ENCODE measurements around the gene NUP133.
"Not testable (repeated sequence)": the region's sequence is repeated elsewhere in the genome, so short reads cannot be mapped to it uniquely, and the experiment has no call there.

Gene NUP133

GRCh38 chr1:229420765-229421164 lies 87.4 kb downstream of the NUP133 start:
- no peak for TF ChIP-seq CTCF (IDR thresholded peaks at IDR 0.05; ENCODE audit: low read depth, low read length, missing control alignments)
- no peak for DNase-seq (ENCODE audit: low read depth)
- H3K4me3 ChIP-seq (ENCODE audit: low read depth, low read length) = no peak overlapping the region
- in situ Hi-C loops (cut with HindIII; ENCODE audit: low sequenced_read_pairs) = no loop called here

- TF ChIP-seq CTCF (IDR thresholded peaks at IDR 0.05; ENCODE audit: low read depth, low read length, missing control alignments) = no peak
- no peak overlapping the region for H3K4me3 ChIP-seq (ENCODE audit: low read depth, low read length)
- no peak for DNase-seq (ENCODE audit: low read depth)
- in situ Hi-C loops (cut with HindIII; ENCODE audit: low sequenced_read_pairs) = no loop called here
Observed at GRCh38 chr1:229420224-229420623, 87.9 kb downstream of the NUP133 start.

GRCh38 chr1:229418586-229418985 lies 89.6 kb downstream of the NUP133 start:
- in situ Hi-C loops (cut with HindIII; ENCODE audit: low sequenced_read_pairs); DNase-seq (ENCODE audit: low read depth); H3K4me3 ChIP-seq (ENCODE audit: low read depth, low read length): not testable (repeated sequence)

GRCh38 chr1:229412810-229413209 lies 95.3 kb downstream of the NUP133 start:
- H3K4me3 ChIP-seq (ENCODE audit: low read depth, low read length); in situ Hi-C loops (cut with HindIII; ENCODE audit: low sequenced_read_pairs): not testable (repeated sequence)

GRCh38 chr1:229412056-229412455 lies 96.1 kb downstream of the NUP133 start:
- H3K4me3 ChIP-seq (ENCODE audit: low read depth, low read length) = no peak overlapping the region
- in situ Hi-C loops (cut with HindIII; ENCODE audit: low sequenced_read_pairs) = no loop called here
- no peak for DNase-seq (ENCODE audit: low read depth)
- no peak for TF ChIP-seq CTCF (IDR thresholded peaks at IDR 0.05; ENCODE audit: low read depth, low read length, missing control alignments)

More at GRCh38 chr1:229412810-229413209, 95.3 kb downstream of the NUP133 start:
- DNase-seq (ENCODE audit: low read depth) = not testable (repeated sequence)

GRCh38 chr1:229411434-229412055 lies 96.6 kb downstream of the NUP133 start:
- no peak overlapping the region for H3K4me3 ChIP-seq (ENCODE audit: low read depth, low read length)
- in situ Hi-C loops (cut with HindIII; ENCODE audit: low sequenced_read_pairs) = no loop called here
- no peak for DNase-seq (ENCODE audit: low read depth)
- no peak for TF ChIP-seq CTCF (IDR thresholded peaks at IDR 0.05; ENCODE audit: low read depth, low read length, missing control alignments)

GRCh38 chr1:229410692-229411433 lies 97.3 kb downstream of the NUP133 start:
- TF ChIP-seq CTCF (IDR thresholded peaks at IDR 0.05; ENCODE audit: low read depth, low read length, missing control alignments) = no peak
- H3K4me3 ChIP-seq (ENCODE audit: low read depth, low read length) = no peak overlapping the region
- in situ Hi-C loops (cut with HindIII; ENCODE audit: low sequenced_read_pairs) = no loop called here
- DNase-seq (ENCODE audit: low read depth) = no peak

Data from astrocyte of the cerebellum (primary cell).